SK-N-SH treated with all-trans-retinoic acid at 6 μM for 48 hours (cell line): ENCODE data around the gene SHANK1.

Source experiments
- ATAC-seq: fragments of 200-7000 bp; cut with Tn5 transposase; 3 replicates; pipeline ENCODE4 v1.9.1; 2020; ENCODE audit warnings: mild to moderate bottlenecking, moderate library complexity
- ARNTL ChIP-seq: fragments of 450-650 bp; formaldehyde crosslinking; IDR thresholded peaks from 2 replicates; pipeline ENCODE4 v1.5.0; 2020; ENCODE audit warnings: low read depth, mild to moderate bottlenecking, moderate library complexity, borderline replicate concordance
- BACH2 ChIP-seq: fragments of 250-450 bp; sonication (Bioruptor Pico); IDR thresholded peaks from 2 replicates; pipeline ENCODE4 v1.9.0; 2021; ENCODE audit warnings: mild to moderate bottlenecking, borderline replicate concordance
- CSDC2 ChIP-seq: fragments of 250-450 bp; sonication (Bioruptor Pico); IDR thresholded peaks from 2 replicates; pipeline ENCODE4 v1.5.0; 2020; ENCODE audit warnings: mild to moderate bottlenecking, moderate library complexity
- ESRRG ChIP-seq: fragments of 250-450 bp; sonication (Bioruptor Pico); IDR thresholded peaks from 2 replicates; pipeline ENCODE4 v1.6.1; 2021; ENCODE audit warnings: mild to moderate bottlenecking
- GLIS3 ChIP-seq: fragments of 250-450 bp; sonication (Bioruptor Pico); IDR thresholded peaks from 2 replicates; pipeline ENCODE4 v1.5.0; 2020; ENCODE audit warnings: mild to moderate bottlenecking, moderate library complexity
- ISL1 ChIP-seq: fragments of 250-450 bp; sonication (Bioruptor Pico); IDR thresholded peaks from 2 replicates; pipeline ENCODE4 v2.1.2; 2022; ENCODE audit warnings: mild to moderate bottlenecking, moderate library complexity
- OSR1 ChIP-seq: fragments of 250-450 bp; sonication (Bioruptor Pico); IDR thresholded peaks from 2 replicates; pipeline ENCODE4 v1.8.0; 2022; ENCODE audit warnings: moderate library complexity, mild to moderate bottlenecking, inconsistent platforms
- PPARA ChIP-seq: fragments of 250-450 bp; sonication (Bioruptor Pico); IDR thresholded peaks from 2 replicates; pipeline ENCODE4 v1.5.0; 2020; ENCODE audit warnings: mild to moderate bottlenecking, borderline replicate concordance
- SNAI2 ChIP-seq: fragments of 250-450 bp; sonication (Bioruptor Pico); IDR thresholded peaks from 2 replicates; pipeline ENCODE4 v1.5.0; 2020; ENCODE audit warnings: mild to moderate bottlenecking, moderate library complexity
- ZC3H10 ChIP-seq: fragments of 250-450 bp; sonication (Bioruptor Pico); IDR thresholded peaks from 2 replicates; pipeline ENCODE4 v1.5.1; 2021; ENCODE audit warnings: mild to moderate bottlenecking, moderate library complexity
- ZFP3 ChIP-seq: fragments of 250-450 bp; sonication (Bioruptor Pico); IDR thresholded peaks from 2 replicates; pipeline ENCODE4 v1.5.0; 2020; ENCODE audit warnings: mild to moderate bottlenecking, moderate library complexity
- ZFP30 ChIP-seq: fragments of 450-650 bp; formaldehyde crosslinking; IDR thresholded peaks from 2 replicates; pipeline ENCODE4 v1.5.0; 2022; ENCODE audit warnings: mild to moderate bottlenecking, moderate library complexity
- ZNF565 ChIP-seq: fragments of 450-650 bp; formaldehyde crosslinking; conservative IDR thresholded peaks from 2 replicates; pipeline ENCODE4 v1.5.0; 2020; ENCODE audit warnings: low read depth, mild to moderate bottlenecking, moderate library complexity
- ZNF8 ChIP-seq: fragments of 450-650 bp; formaldehyde crosslinking; IDR thresholded peaks from 2 replicates; pipeline ENCODE4 v1.5.0; 2020; ENCODE audit warnings: mild to moderate bottlenecking, moderate library complexity
- TF ChIP-seq, protein P1 (sequence below): fragments of 250-450 bp; sonication (Bioruptor Pico); IDR thresholded peaks from 2 replicates; pipeline ENCODE4 v1.8.0; 2020; ENCODE audit warnings: mild to moderate bottlenecking, moderate library complexity, borderline replicate concordance
- TF ChIP-seq, protein P2 (sequence below): fragments of 250-450 bp; sonication (Bioruptor Pico); IDR thresholded peaks from 2 replicates; pipeline ENCODE4 v1.5.0; 2020; ENCODE audit warnings: mild to moderate bottlenecking, moderate library complexity
- TF ChIP-seq, protein P3 (sequence below): fragments of 250-450 bp; sonication (Bioruptor Pico); IDR thresholded peaks from 2 replicates; pipeline ENCODE4 v1.8.0; 2021; ENCODE audit warnings: low read depth, mild to moderate bottlenecking, moderate library complexity, borderline replicate concordance
- TF ChIP-seq, protein P4 (sequence below): fragments of 250-450 bp; sonication (Bioruptor Pico); IDR thresholded peaks from 2 replicates; pipeline ENCODE4 v1.5.1; 2021; ENCODE audit warnings: mild to moderate bottlenecking, moderate library complexity
- TF ChIP-seq, protein P5 (sequence below): fragments of 250-450 bp; sonication (Bioruptor Pico); IDR thresholded peaks from 2 replicates; pipeline ENCODE4 v1.5.1; 2020; ENCODE audit warnings: low read depth, mild to moderate bottlenecking, moderate library complexity

The SHANK1 gene

DNA sequence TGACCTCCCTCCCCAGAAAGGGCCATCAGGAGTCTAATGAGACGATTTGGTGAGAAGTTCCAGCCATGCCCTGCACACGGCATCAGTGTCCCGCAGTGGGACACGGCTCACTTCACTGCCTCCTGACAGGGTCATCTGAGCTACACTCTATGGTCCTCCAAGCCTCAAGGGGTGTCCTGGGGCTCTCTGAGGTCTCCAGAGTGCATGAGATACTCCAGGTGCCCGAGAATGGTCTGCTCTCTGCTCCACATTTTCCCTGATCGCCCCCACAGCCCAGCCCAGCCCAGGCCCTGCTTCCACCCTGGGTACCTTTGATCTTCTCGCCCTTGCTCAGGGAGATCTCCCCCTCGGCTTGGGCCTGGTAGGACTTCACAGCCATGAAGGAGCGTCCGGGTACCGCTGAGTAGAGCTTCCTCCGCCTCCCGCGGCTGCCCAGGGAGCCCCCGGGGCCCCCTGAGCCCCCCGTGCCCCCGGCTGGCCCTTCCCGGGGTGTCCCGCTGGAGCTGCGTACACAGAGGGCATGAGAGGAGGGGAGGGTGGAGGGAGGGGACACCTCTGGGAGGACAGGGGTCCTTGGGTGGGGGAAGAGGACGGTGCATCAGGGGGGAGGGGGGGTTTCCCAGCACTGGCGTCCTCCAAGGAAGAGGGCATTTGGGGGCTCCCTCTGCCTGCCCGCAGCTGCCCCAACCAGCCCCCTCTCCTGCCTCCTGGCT is 17.3 kb downstream of the SHANK1 start:
- ATAC-seq: no peak
- TF ChIP-seq OSR1 (no peak), ZNF565 (CRISPR knock-in tag) (no peak), ZFP30 (CRISPR knock-in tag) (no peak), ESRRG (CRISPR knock-in tag) (no peak), BACH2 (CRISPR knock-in tag) (no peak)

DNA sequence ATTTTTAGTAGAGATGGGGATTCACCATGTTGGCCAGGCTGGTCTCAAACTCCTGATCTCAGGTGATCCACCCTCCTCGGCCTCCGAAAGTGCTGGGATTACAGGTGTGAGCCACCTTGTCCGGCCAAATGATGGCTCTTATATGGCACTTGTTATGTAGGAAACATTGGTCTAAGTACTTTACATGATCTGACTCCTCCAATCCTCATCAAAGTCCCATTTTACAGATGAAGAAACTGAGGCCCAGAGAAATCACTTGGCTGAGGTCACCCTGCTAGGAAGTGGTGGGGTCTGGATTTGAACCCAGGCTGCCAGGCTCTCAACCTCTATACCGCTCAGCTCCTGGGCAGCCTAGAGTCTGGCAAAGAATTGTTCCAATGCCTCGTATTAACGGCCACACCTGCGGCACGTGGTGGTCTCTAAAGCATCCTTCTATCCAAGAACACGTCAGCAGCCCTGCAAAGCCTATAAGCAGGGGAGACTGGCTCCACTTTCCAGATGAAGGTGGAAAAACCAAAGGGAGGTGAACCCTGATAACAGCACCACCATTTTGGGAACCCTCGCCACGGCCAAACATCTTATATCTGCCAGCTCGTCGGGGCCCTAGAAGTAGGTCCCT is 18.1 kb downstream of the SHANK1 start:
- ATAC-seq: no peak
- TF ChIP-seq, protein P1, sequence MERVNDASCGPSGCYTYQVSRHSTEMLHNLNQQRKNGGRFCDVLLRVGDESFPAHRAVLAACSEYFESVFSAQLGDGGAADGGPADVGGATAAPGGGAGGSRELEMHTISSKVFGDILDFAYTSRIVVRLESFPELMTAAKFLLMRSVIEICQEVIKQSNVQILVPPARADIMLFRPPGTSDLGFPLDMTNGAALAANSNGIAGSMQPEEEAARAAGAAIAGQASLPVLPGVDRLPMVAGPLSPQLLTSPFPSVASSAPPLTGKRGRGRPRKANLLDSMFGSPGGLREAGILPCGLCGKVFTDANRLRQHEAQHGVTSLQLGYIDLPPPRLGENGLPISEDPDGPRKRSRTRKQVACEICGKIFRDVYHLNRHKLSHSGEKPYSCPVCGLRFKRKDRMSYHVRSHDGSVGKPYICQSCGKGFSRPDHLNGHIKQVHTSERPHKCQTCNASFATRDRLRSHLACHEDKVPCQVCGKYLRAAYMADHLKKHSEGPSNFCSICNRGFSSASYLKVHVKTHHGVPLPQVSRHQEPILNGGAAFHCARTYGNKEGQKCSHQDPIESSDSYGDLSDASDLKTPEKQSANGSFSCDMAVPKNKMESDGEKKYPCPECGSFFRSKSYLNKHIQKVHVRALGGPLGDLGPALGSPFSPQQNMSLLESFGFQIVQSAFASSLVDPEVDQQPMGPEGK (CRISPR knock-in tag): no peak
- TF ChIP-seq ISL1 (CRISPR knock-in tag) (no peak), OSR1 (no peak), PPARA (CRISPR knock-in tag) (no peak), ZFP30 (CRISPR knock-in tag) (no peak), ARNTL (CRISPR knock-in tag) (no peak), ESRRG (CRISPR knock-in tag) (no peak), SNAI2 (no peak), ZNF8 (CRISPR knock-in tag) (no peak), CSDC2 (CRISPR knock-in tag) (no peak), ZNF565 (CRISPR knock-in tag) (no peak), GLIS3 (CRISPR knock-in tag) (no peak)
- TF ChIP-seq, protein P2, sequence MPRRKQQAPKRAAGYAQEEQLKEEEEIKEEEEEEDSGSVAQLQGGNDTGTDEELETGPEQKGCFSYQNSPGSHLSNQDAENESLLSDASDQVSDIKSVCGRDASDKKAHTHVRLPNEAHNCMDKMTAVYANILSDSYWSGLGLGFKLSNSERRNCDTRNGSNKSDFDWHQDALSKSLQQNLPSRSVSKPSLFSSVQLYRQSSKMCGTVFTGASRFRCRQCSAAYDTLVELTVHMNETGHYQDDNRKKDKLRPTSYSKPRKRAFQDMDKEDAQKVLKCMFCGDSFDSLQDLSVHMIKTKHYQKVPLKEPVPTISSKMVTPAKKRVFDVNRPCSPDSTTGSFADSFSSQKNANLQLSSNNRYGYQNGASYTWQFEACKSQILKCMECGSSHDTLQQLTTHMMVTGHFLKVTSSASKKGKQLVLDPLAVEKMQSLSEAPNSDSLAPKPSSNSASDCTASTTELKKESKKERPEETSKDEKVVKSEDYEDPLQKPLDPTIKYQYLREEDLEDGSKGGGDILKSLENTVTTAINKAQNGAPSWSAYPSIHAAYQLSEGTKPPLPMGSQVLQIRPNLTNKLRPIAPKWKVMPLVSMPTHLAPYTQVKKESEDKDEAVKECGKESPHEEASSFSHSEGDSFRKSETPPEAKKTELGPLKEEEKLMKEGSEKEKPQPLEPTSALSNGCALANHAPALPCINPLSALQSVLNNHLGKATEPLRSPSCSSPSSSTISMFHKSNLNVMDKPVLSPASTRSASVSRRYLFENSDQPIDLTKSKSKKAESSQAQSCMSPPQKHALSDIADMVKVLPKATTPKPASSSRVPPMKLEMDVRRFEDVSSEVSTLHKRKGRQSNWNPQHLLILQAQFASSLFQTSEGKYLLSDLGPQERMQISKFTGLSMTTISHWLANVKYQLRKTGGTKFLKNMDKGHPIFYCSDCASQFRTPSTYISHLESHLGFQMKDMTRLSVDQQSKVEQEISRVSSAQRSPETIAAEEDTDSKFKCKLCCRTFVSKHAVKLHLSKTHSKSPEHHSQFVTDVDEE (CRISPR knock-in tag): no peak
- TF ChIP-seq, protein P3, sequence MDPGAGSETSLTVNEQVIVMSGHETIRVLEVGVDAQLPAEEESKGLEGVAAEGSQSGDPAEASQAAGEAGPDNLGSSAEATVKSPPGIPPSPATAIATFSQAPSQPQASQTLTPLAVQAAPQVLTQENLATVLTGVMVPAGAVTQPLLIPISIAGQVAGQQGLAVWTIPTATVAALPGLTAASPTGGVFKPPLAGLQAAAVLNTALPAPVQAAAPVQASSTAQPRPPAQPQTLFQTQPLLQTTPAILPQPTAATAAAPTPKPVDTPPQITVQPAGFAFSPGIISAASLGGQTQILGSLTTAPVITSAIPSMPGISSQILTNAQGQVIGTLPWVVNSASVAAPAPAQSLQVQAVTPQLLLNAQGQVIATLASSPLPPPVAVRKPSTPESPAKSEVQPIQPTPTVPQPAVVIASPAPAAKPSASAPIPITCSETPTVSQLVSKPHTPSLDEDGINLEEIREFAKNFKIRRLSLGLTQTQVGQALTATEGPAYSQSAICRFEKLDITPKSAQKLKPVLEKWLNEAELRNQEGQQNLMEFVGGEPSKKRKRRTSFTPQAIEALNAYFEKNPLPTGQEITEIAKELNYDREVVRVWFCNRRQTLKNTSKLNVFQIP (CRISPR knock-in tag): no peak
- TF ChIP-seq, protein P4, sequence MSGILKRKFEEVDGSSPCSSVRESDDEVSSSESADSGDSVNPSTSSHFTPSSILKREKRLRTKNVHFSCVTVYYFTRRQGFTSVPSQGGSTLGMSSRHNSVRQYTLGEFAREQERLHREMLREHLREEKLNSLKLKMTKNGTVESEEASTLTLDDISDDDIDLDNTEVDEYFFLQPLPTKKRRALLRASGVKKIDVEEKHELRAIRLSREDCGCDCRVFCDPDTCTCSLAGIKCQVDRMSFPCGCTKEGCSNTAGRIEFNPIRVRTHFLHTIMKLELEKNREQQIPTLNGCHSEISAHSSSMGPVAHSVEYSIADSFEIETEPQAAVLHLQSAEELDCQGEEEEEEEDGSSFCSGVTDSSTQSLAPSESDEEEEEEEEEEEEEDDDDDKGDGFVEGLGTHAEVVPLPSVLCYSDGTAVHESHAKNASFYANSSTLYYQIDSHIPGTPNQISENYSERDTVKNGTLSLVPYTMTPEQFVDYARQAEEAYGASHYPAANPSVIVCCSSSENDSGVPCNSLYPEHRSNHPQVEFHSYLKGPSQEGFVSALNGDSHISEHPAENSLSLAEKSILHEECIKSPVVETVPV (CRISPR knock-in tag): no peak
- TF ChIP-seq, protein P5, sequence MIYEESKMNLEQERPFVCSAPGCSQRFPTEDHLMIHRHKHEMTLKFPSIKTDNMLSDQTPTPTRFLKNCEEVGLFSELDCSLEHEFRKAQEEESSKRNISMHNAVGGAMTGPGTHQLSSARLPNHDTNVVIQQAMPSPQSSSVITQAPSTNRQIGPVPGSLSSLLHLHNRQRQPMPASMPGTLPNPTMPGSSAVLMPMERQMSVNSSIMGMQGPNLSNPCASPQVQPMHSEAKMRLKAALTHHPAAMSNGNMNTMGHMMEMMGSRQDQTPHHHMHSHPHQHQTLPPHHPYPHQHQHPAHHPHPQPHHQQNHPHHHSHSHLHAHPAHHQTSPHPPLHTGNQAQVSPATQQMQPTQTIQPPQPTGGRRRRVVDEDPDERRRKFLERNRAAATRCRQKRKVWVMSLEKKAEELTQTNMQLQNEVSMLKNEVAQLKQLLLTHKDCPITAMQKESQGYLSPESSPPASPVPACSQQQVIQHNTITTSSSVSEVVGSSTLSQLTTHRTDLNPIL (CRISPR knock-in tag): no peak
- TF ChIP-seq, all 23 proteins: peak for 0

DNA sequence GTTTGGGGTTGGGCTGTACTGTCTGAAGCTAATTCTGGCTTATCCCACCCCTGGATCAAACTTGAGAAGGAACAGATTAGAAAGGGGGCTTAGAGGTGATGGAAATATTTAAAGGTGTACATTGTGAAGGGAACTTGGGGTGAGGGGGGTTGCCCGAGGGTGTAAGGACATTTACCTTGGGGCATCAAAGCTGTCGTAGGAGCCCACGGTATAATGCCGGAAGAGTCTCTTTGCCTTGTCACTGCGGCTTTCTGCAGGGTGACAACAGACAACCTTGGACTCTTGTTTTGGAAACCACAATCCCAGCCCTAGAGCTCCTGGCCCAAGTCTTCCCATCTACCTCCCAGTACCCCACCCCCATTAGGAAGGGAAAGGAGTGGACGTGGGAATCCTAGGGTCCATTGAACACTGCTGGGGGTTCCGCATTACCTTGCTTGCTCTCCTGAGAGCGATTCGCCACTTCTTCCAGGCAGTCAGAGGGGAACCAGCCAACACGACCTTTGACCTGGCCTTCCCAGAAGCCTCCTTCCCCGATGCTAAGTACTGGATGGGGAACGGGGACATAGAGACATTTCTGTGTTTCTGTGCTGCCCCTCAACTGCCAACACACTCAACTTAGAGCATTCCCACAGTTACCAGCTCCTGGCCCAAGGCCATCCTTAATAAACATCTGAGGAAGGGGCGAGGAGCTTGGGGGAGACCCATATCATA is 22.0 kb downstream of the SHANK1 start:
- no peak for ATAC-seq
- TF ChIP-seq ZFP3 (CRISPR knock-in tag) (peak; percentile 74), ZC3H10 (no peak), ZFP30 (CRISPR knock-in tag) (no peak)
- TF ChIP-seq, protein P2 (CRISPR knock-in tag): no peak
